Mesothelial cell of epicardium (in vitro differentiated cells): ENCODE data around the gene NDRG2. TPM values are rescaled to one million over a fixed set of nuclear protein-coding genes. Genes with fewer than 3 reads are reported as not detected.
"Not testable (repeated sequence)": the region's sequence is repeated elsewhere in the genome, so short reads cannot be mapped to it uniquely, and the experiment has no call there.

Source experiments
- DNase-seq, 2 experiments: peaks; one replicate each; pipeline ENCODE4 v3.0.0; 2021; ENCODE audit warnings: low spot score in 2 of 2; ENCODE audit not compliant: unreplicated experiment in 2 of 2
- H3K27ac Mint-ChIP-seq: 2 replicates; pipeline ENCODE4 v1.8.0; 2021; ENCODE audit warnings: mixed read lengths
- H3K27me3 Mint-ChIP-seq: 2 replicates; pipeline ENCODE4 v1.8.0; 2021; ENCODE audit warnings: low read depth, mixed read lengths
- H3K36me3 Mint-ChIP-seq: 2 replicates; pipeline ENCODE4 v1.8.0; 2021; ENCODE audit warnings: mixed read lengths
- H3K4me1 Mint-ChIP-seq: 2 replicates; pipeline ENCODE4 v1.8.0; 2021; ENCODE audit warnings: mixed read lengths
- H3K4me3 Mint-ChIP-seq: 2 replicates; pipeline ENCODE4 v1.8.0; 2021; ENCODE audit warnings: mild to moderate bottlenecking, moderate library complexity, mixed read lengths
- H3K9me3 Mint-ChIP-seq: 2 replicates; pipeline ENCODE4 v1.8.0; 2021; ENCODE audit warnings: mixed read lengths
- CTCF ChIP-seq: fragments of 200-600 bp; sonication (generic); IDR thresholded peaks from one replicate; pipeline ENCODE4 v1.5.0; 2021; ENCODE audit warnings: antibody characterized with exemption; ENCODE audit not compliant: unreplicated experiment
- total RNA-seq: library from RNA; stranded (reverse); gene quantifications from 3 replicates; pipeline ENCODE4 v1.2.1, GENCODE V29; 2021

Gene NDRG2
- total RNA-seq, 1 donor from 2014 or later = 104 TPM

GRCh38 chr14:21043974-21044618 is 19.2 kb upstream of the NDRG2 start:
- no peak overlapping the region for H3K4me3 Mint-ChIP-seq
- no peak for TF ChIP-seq CTCF
- H3K27me3 Mint-ChIP-seq = no peaks in the 10 kb centered on the region
- DNase-seq = no peak
- H3K36me3 Mint-ChIP-seq = no peaks in the 10 kb centered on the region
- H3K4me1 Mint-ChIP-seq = peaks cover 42% of the 10 kb centered on the region
- H3K27ac Mint-ChIP-seq = no peak overlapping the region
- H3K9me3 Mint-ChIP-seq = no peaks in the 10 kb centered on the region

GRCh38 chr14:21043387-21043973 is 18.6 kb upstream of the NDRG2 start:
- Mint-ChIP-seq H3K4me1 (peaks cover 48% of the 10 kb centered on the region), H3K9me3 (no peaks in the 10 kb centered on the region), H3K4me3 (no peak overlapping the region), H3K27me3 (no peaks in the 10 kb centered on the region), H3K36me3 (no peaks in the 10 kb centered on the region), H3K27ac (no peak overlapping the region)
- no peak for TF ChIP-seq CTCF
- no peak for DNase-seq

- DNase-seq = no peak
- no peaks in the 10 kb centered on the region for H3K36me3 Mint-ChIP-seq
- no peak overlapping the region for H3K27ac Mint-ChIP-seq
- no peaks in the 10 kb centered on the region for H3K9me3 Mint-ChIP-seq
- no peak overlapping the region for H3K4me3 Mint-ChIP-seq
- H3K4me1 Mint-ChIP-seq = peaks cover 53% of the 10 kb centered on the region
- no peaks in the 10 kb centered on the region for H3K27me3 Mint-ChIP-seq
- no peak for TF ChIP-seq CTCF
These were observed 18.1 kb upstream of the NDRG2 start for GRCh38 chr14:21042918-21043317.

- Mint-ChIP-seq H3K27ac (peak within 1 kb of the TSS; percentile 19), H3K36me3 (no peaks in the 10 kb centered on the region), H3K9me3 (no peaks in the 10 kb centered on the region), H3K4me1 (peaks cover 61% of the 10 kb centered on the region), H3K4me3 (no peak within 1 kb of the TSS), H3K27me3 (no peaks in the 10 kb centered on the region)
- DNase-seq = no peak
- no peak for TF ChIP-seq CTCF
These were observed 17.0 kb upstream of the NDRG2 start, which contains the start of gene RNASE7 for GRCh38 chr14:21041676-21042433. Gene RNASE7, plus strand, starts transcription at chr14:21042362. Its CDS starts 631 bp downstream, at chr14:21042993.

- not testable (repeated sequence) for DNase-seq, H3K4me3 Mint-ChIP-seq, H3K36me3 Mint-ChIP-seq, H3K27ac Mint-ChIP-seq, H3K27me3 Mint-ChIP-seq, H3K9me3 Mint-ChIP-seq
- H3K4me1 Mint-ChIP-seq = peaks cover 61% of the 10 kb centered on the region
These were observed 16.1 kb upstream of the NDRG2 start for GRCh38 chr14:21040941-21041340.

GRCh38 chr14:21040370-21040925 is 15.6 kb upstream of the NDRG2 start:
- no peak for TF ChIP-seq CTCF
- H3K27ac Mint-ChIP-seq = no peak overlapping the region

More at GRCh38 chr14:21040370-21040925, 15.6 kb upstream of the NDRG2 start:
- Mint-ChIP-seq H3K36me3 (no peaks in the 10 kb centered on the region), H3K4me1 (peaks cover 61% of the 10 kb centered on the region), H3K4me3 (no peak overlapping the region), H3K9me3 (no peaks in the 10 kb centered on the region), H3K27me3 (no peaks in the 10 kb centered on the region)
- DNase-seq = no peak
